IgD-negative memory B cell (primary cell): ENCODE data around the gene ERVFRD-1. TPM values are rescaled to one million over a fixed set of nuclear protein-coding genes. Genes with fewer than 3 reads are reported as not detected.

ENCODE experiments used
- H3K27ac Mint-ChIP-seq, 3 donors: one replicate each; pipeline ENCODE4 v1.8.0; 2020 to 2022; ENCODE audit warnings: mild to moderate bottlenecking in 3 of 3, mixed read lengths in 3 of 3, moderate library complexity in 1 of 3
- H3K27me3 Mint-ChIP-seq: one replicate; pipeline ENCODE4 v1.8.0; 2021; ENCODE audit warnings: mixed read lengths
- H3K36me3 Mint-ChIP-seq: one replicate; pipeline ENCODE4 v1.8.0; 2020; ENCODE audit warnings: mild to moderate bottlenecking, mixed read lengths
- H3K4me1 Mint-ChIP-seq, 3 donors: one replicate each; pipeline ENCODE4 v1.8.0; 2020 to 2022; ENCODE audit warnings: mixed read lengths in 3 of 3, mild to moderate bottlenecking in 1 of 3
- H3K4me3 Mint-ChIP-seq, 4 donors: one replicate each; pipeline ENCODE4 v1.8.0; 2020 to 2022; ENCODE audit warnings: mild to moderate bottlenecking in 4 of 4, mixed read lengths in 4 of 4, moderate library complexity in 3 of 4
- H3K9me3 Mint-ChIP-seq, 3 donors: one replicate each; pipeline ENCODE4 v1.8.0; 2020 to 2021; ENCODE audit warnings: mixed read lengths in 3 of 3, mild to moderate bottlenecking in 1 of 3
- polyA plus RNA-seq: library from polyadenylated mRNA; unstranded; fragments of 300-500 nt; fragmentation: Illumina TruSeq; gene quantifications from one replicate; pipeline ENCODE4 v1.2.3, GENCODE V29; 2021

ERVFRD-1 gene
- polyA plus RNA-seq, 1 donor from 2014 or later, result not detected

- Mint-ChIP-seq H3K4me3 (no peak overlapping the region), H3K9me3 (no peaks in the 10 kb centered on the region), H3K27me3 (peaks cover 9% of the 10 kb centered on the region), H3K36me3 (no peaks in the 10 kb centered on the region), H3K27ac (no peak overlapping the region), H3K4me1 (no peaks in the 10 kb centered on the region)
Measured at GRCh38 chr6:11058406-11058805, 53.1 kb downstream of the ERVFRD-1 start.

DNA sequence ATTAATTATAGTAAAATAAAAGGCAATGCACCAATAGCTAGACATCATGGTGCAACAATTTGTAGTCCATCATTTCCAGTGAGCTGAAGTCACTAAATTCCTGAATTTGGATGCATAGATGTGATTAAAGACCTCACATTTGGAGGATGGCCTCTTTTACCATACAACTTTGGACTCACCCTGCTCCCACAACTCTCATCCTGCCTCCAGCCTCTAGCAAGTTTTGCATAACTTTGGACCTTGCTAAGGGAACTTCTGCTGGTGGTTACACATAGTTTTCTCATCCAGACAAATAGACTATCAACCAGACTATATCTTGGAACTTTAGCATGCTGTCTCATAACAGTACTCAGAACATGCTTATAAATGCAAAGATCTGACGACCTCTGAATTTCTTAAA lies 54.7 kb downstream of the ERVFRD-1 start:
- no peaks in the 10 kb centered on the region for H3K4me1 Mint-ChIP-seq
- no peaks in the 10 kb centered on the region for H3K9me3 Mint-ChIP-seq
- H3K36me3 Mint-ChIP-seq, result no peaks in the 10 kb centered on the region
- no peak overlapping the region for H3K27ac Mint-ChIP-seq
- H3K27me3 Mint-ChIP-seq, result peaks cover 15% of the 10 kb centered on the region
- no peak overlapping the region for H3K4me3 Mint-ChIP-seq

DNA sequence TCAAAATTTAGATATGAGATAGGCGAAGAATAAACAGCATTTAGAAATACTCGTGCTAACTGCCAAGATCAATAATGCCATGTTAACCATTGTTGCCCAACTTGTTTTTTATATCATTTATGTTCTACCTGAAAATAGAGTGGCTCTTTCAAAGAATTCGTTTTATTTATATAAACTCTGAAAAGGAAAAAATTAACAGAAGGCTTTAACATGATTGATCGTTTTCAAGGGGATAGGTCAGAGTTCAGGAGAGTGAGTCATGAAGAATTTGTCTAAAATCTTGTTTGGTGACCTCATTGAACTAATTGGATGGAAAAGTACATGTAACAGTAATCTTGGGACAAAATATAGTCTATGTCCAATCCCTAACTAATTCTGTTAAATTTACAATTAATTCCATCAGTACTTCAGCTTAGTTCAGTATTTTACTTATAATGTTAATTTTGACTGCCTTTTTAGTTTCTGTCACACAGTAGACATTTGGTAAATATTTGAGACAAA lies 56.3 kb downstream of the ERVFRD-1 start:
- Mint-ChIP-seq H3K4me1 (no peaks in the 10 kb centered on the region), H3K9me3 (no peaks in the 10 kb centered on the region), H3K36me3 (no peaks in the 10 kb centered on the region), H3K27me3 (peaks cover 16% of the 10 kb centered on the region), H3K4me3 (no peak overlapping the region), H3K27ac (no peak overlapping the region)

DNA sequence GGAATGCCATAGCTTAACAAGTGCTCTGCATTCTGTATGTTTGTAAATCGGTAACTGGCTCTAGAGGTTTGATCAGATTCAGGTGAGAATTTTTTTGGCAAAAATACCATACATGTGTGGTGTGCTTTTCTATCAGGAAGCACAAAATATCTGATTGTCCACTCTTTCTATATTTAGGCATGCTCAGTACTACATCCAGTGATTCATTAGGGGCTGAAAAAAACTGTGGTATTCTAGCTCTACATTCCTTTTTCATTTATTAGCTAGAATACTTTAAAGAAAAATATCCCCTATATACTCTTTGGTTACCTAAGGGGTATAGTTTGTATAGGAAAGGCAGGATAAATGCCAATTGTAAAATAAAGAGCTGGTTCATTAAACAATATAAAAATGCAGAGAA lies 56.8 kb downstream of the ERVFRD-1 start:
- H3K27me3 Mint-ChIP-seq, result peaks cover 18% of the 10 kb centered on the region
- H3K4me1 Mint-ChIP-seq, result no peaks in the 10 kb centered on the region
- no peak overlapping the region for H3K4me3 Mint-ChIP-seq
- H3K36me3 Mint-ChIP-seq, result no peaks in the 10 kb centered on the region
- no peaks in the 10 kb centered on the region for H3K9me3 Mint-ChIP-seq
- no peak overlapping the region for H3K27ac Mint-ChIP-seq

DNA sequence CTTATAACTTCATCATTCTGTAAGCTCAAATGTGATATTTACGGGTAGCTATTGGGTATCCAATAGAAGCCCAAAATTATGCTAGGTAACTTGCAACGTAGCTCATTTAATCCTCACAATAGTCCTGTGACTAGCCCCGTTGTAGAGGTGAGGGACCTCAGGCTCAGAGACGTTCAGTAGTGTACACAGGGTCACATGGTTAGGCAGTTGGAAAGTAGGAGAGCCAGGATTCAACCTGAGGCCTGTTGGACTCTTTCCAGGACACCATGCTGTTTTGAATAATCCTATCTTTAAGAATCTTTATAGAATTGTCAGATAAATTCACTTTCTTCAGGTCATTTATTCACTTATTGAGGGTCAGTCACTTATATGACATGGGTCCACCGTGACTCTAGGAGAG lies 58.2 kb downstream of the ERVFRD-1 start:
- H3K9me3 Mint-ChIP-seq, result no peaks in the 10 kb centered on the region
- H3K27ac Mint-ChIP-seq, result no peak overlapping the region
- H3K27me3 Mint-ChIP-seq, result peaks cover 27% of the 10 kb centered on the region
- H3K4me1 Mint-ChIP-seq, result no peaks in the 10 kb centered on the region
- no peak overlapping the region for H3K4me3 Mint-ChIP-seq
- no peaks in the 10 kb centered on the region for H3K36me3 Mint-ChIP-seq

Other genes starting within 250 kb of the ERVFRD-1 start
- gene GCM2, start 229.7 kb downstream of the ERVFRD-1 start, polyA plus RNA-seq, result not detected
- not detected for gene SYCP2L, start 224.7 kb downstream of the ERVFRD-1 start, polyA plus RNA-seq
- gene ELOVL2, start 67.4 kb downstream of the ERVFRD-1 start, polyA plus RNA-seq, result not detected
- 1.9 TPM for gene SMIM13, start 17.9 kb downstream of the ERVFRD-1 start, polyA plus RNA-seq
- gene NEDD9, start 120.9 kb upstream of the ERVFRD-1 start, polyA plus RNA-seq, result 32.4 TPM